Breast epithelium (tissue), 4 donors: ENCODE data around the gene MYO1E. TPM values are rescaled to one million over a fixed set of nuclear protein-coding genes. Genes with fewer than 3 reads are reported as not detected.

Experiments used
- DNase-seq, 2 donors: peaks; one replicate each; pipeline ENCODE4 v3.0.0-alpha.2; 2019; ENCODE audit warnings: low spot score in 2 of 2
- H3K27ac ChIP-seq, 2 donors: fragments of 200-600 bp; sonication (generic) in 1 of 2; one replicate each; pipeline ENCODE4 v1.5.1; 2016 to 2019; ENCODE audit warnings: mild to moderate bottlenecking in 1 of 2
- H3K27me3 ChIP-seq, 2 donors: fragments of 200-600 bp; sonication (generic) in 1 of 2; one replicate each; pipeline versions ENCODE4 v1.5.1 to v1.6.0; 2017 to 2019; ENCODE audit warnings: control low read depth in 1 of 2, mild to moderate bottlenecking in 1 of 2
- H3K36me3 ChIP-seq: fragments of 200-600 bp; one replicate; pipeline ENCODE4 v1.5.1; 2019
- H3K4me1 ChIP-seq, 2 donors: fragments of 200-600 bp; sonication (generic); one replicate each; pipeline ENCODE4 v1.5.1; 2016 to 2019; ENCODE audit warnings: control low read depth in 1 of 2
- H3K4me3 ChIP-seq, 3 donors: fragments of 200-600 bp; sonication (generic); 1 replicate in 2 of 3; 2 replicates in 1 of 3; pipeline ENCODE4 v1.5.1; 2016 to 2019; ENCODE audit warnings: mild to moderate bottlenecking in 3 of 3, moderate library complexity in 2 of 3
- H3K9me3 ChIP-seq, 2 donors: fragments of 200-600 bp; sonication (generic) in 1 of 2; one replicate each; pipeline ENCODE4 v1.5.1; 2016 to 2019; ENCODE audit warnings: control low read depth in 1 of 2
- POLR2A ChIP-seq: fragments of 450-650 bp; IDR thresholded peaks from one replicate; pipeline ENCODE4 v1.6.1; 2016; ENCODE audit warnings: antibody characterized with exemption, mild to moderate bottlenecking, moderate library complexity
- POLR2AphosphoS5 ChIP-seq, 3 donors: sonication (generic); formaldehyde crosslinking; IDR thresholded peaks; one replicate each; pipeline ENCODE4 v1.6.1; 2017; ENCODE audit warnings: antibody characterized with exemption in 3 of 3
- intact Hi-C: fragments of 100-400 bp; cut with DNase I; formaldehyde crosslinking; loops from one replicate; pipeline ENCODE4 v1.15.1; 2023; ENCODE audit warnings: low total_unique reads
- total RNA-seq, 3 donors: library from RNA; depleted of rRNA; stranded (reverse); fragments of >200 nt; gene quantifications; one replicate each; pipeline ENCODE4 v1.1.0, GENCODE V29; 2016
- TF ChIP-seq, protein P1 (sequence below), 3 donors: fragments of 450-650 bp; IDR thresholded peaks; one replicate each; pipeline ENCODE4 v1.5.1; 2016 to 2017; ENCODE audit warnings: antibody characterized with exemption in 3 of 3, mild to moderate bottlenecking in 3 of 3, moderate library complexity in 3 of 3

The MYO1E gene
- total RNA-seq, 3 donors from 2014 or later: 51.5 to 76.1 (median 68.6) TPM

- no peak overlapping the region for H3K27ac ChIP-seq
- no peaks in the 10 kb centered on the region for H3K27me3 ChIP-seq
- H3K4me3 ChIP-seq: no peak overlapping the region
- TF ChIP-seq, protein P1, sequence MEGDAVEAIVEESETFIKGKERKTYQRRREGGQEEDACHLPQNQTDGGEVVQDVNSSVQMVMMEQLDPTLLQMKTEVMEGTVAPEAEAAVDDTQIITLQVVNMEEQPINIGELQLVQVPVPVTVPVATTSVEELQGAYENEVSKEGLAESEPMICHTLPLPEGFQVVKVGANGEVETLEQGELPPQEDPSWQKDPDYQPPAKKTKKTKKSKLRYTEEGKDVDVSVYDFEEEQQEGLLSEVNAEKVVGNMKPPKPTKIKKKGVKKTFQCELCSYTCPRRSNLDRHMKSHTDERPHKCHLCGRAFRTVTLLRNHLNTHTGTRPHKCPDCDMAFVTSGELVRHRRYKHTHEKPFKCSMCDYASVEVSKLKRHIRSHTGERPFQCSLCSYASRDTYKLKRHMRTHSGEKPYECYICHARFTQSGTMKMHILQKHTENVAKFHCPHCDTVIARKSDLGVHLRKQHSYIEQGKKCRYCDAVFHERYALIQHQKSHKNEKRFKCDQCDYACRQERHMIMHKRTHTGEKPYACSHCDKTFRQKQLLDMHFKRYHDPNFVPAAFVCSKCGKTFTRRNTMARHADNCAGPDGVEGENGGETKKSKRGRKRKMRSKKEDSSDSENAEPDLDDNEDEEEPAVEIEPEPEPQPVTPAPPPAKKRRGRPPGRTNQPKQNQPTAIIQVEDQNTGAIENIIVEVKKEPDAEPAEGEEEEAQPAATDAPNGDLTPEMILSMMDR (IDR thresholded peaks at IDR 0.05): no peak
- no peak for TF ChIP-seq POLR2A
- TF ChIP-seq POLR2AphosphoS5 (IDR thresholded peaks at IDR 0.05): no peak
- H3K9me3 ChIP-seq: no peaks in the 10 kb centered on the region
- intact Hi-C loops: loop anchor here (10.0 kb wide), 1 partner anchor 1225 kb away; no protein-coding TSS in a partner anchor
- no peaks in the 10 kb centered on the region for H3K4me1 ChIP-seq
- H3K36me3 ChIP-seq: no peaks in the 10 kb centered on the region
- DNase-seq: no peak
Observed at GRCh38 chr15:59259137-59259943, 113.3 kb downstream of the MYO1E start.

DNA sequence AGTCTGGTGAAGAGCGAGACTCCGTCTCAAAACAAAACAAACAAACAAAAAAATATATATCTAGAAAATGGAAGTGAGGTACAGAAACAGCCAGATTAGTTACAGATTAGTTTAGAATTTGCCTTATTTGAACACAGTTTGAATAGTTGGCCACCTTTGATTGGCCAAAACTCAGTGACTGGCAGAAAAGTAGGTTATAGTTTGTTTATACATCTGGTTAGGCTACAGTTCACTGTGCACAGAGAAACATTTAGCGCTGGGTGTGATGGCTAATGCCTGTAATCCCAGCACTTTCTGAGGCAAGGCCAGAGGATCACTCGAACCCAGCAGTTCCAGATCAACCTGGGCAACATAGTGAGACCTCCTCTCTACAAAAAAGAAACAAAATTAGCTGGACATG lies 114.4 kb downstream of the MYO1E start:
- Histone ChIP-seq H3K4me1 (no peaks in the 10 kb centered on the region), H3K36me3 (no peaks in the 10 kb centered on the region), H3K27me3 (no peaks in the 10 kb centered on the region), H3K4me3 (no peak overlapping the region), H3K9me3 (no peaks in the 10 kb centered on the region), H3K27ac (no peak overlapping the region)
- intact Hi-C loops: loop anchor here (10.0 kb wide), 1 partner anchor 1226 kb away; no protein-coding TSS in a partner anchor
- TF ChIP-seq POLR2A (no peak), POLR2AphosphoS5 (IDR thresholded peaks at IDR 0.05) (no peak)
- TF ChIP-seq, protein P1 (IDR thresholded peaks at IDR 0.05): no peak
- no peak for DNase-seq

DNA sequence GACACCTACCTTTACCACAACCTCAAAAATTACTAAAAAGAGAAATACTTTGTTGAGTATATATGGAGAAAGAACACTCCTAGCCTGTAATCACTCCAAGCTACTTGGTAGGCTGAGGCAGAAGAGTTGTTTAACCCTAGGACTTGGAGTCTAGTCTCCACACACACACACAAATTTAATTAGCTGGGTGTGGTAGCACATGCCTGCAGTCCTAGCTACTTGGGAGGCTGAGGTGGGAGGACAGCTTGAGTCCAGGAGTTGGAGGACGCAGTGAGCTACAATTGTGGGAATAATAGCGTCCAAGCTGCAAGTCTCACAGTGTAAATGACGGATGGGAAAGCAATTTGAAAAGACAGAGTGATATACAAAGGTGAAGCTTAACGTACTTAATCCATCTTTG lies 115.5 kb downstream of the MYO1E start:
- no peak for TF ChIP-seq POLR2AphosphoS5 (IDR thresholded peaks at IDR 0.05)
- no peak for TF ChIP-seq POLR2A
- TF ChIP-seq, protein P1 (IDR thresholded peaks at IDR 0.05): no peak
- no peak for DNase-seq
- no peaks in the 10 kb centered on the region for H3K36me3 ChIP-seq
- intact Hi-C loops: loop anchor here (10.0 kb wide), 1 partner anchor 1228 kb away; no protein-coding TSS in a partner anchor
- H3K4me3 ChIP-seq: no peak overlapping the region
- no peaks in the 10 kb centered on the region for H3K4me1 ChIP-seq
- H3K27me3 ChIP-seq: no peaks in the 10 kb centered on the region
- no peaks in the 10 kb centered on the region for H3K9me3 ChIP-seq
- H3K27ac ChIP-seq: no peak overlapping the region

DNA sequence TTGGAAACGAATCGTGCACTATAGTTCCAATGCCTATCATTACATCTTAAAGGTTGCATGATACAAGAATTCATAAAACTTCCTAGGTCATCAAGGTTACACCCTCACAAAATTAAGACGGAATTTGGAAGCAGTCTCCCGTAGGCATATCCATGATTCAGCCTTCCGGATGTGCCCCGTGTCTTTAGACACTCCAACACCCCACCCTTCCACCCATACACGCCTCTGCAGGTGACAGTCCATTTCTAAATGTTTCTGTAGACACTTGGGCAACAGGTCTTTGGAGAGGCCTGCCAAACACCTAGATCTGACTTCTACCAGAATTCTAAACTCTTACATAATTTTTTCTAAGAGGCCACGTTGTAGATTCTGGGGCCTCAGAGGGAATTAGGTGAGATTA lies 116.2 kb downstream of the MYO1E start:
- Histone ChIP-seq H3K4me3 (no peak overlapping the region), H3K4me1 (no peaks in the 10 kb centered on the region), H3K27ac (no peak overlapping the region), H3K27me3 (no peaks in the 10 kb centered on the region), H3K9me3 (no peaks in the 10 kb centered on the region), H3K36me3 (no peaks in the 10 kb centered on the region)
- no peak for DNase-seq
- TF ChIP-seq POLR2A (no peak), POLR2AphosphoS5 (IDR thresholded peaks at IDR 0.05) (no peak)
- TF ChIP-seq, protein P1 (IDR thresholded peaks at IDR 0.05): no peak
- intact Hi-C loops: loop anchor here (10.0 kb wide), 1 partner anchor 1228 kb away; no protein-coding TSS in a partner anchor

GRCh38 chr15:59255680-59256336 lies 116.9 kb downstream of the MYO1E start:
- intact Hi-C loops: loop anchor here (10.0 kb wide), 1 partner anchor 1229 kb away; no protein-coding TSS in a partner anchor
- TF ChIP-seq, protein P1 (IDR thresholded peaks at IDR 0.05): no peak
- TF ChIP-seq POLR2AphosphoS5 (IDR thresholded peaks at IDR 0.05): no peak
- no peak for TF ChIP-seq POLR2A
- DNase-seq: no peak
- H3K4me1 ChIP-seq: no peaks in the 10 kb centered on the region
- H3K27ac ChIP-seq: no peak overlapping the region
- no peak overlapping the region for H3K4me3 ChIP-seq
- H3K27me3 ChIP-seq: no peaks in the 10 kb centered on the region
- no peaks in the 10 kb centered on the region for H3K9me3 ChIP-seq
- no peaks in the 10 kb centered on the region for H3K36me3 ChIP-seq
